ENCODE data around the gene DENND1A. TPM values are rescaled to one million over a fixed set of nuclear protein-coding genes. Genes with fewer than 3 reads are reported as not detected.

The DENND1A gene
- total RNA-seq, 1 donor from 2014 or later, result 13.9 TPM

DNA sequence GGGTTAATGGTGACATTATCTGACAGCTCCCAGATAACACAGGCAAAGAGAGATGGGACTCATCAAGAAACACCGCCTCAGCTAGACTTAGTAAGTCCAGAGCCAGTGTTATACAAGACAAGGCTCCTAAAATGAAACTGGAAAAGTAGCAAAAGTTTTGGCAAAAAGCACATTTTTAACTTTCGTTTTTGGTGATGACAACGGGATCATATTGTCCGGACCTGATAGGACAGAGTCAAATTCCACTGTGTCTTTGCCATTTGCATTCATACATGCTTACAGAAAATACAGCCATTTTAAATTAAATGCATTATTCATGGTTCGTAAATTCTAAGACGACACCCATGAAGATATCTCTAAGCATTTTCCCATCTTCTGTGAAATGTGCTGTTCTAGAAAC lies 421.9 kb downstream of the DENND1A start:
- TF ChIP-seq CTCF (IDR thresholded peaks at IDR 0.05; ENCODE audit: partially characterized antibody, unreplicated experiment), result no peak
- no peak overlapping the region for H3K4me3 Mint-ChIP-seq (ENCODE audit: unreplicated experiment)
- no peaks in the 10 kb centered on the region for H3K4me1 Mint-ChIP-seq (ENCODE audit: low read depth, unreplicated experiment)
- peaks cover 3% of the 10 kb centered on the region for H3K27me3 Mint-ChIP-seq (ENCODE audit: unreplicated experiment)
- no peak for DNase-seq
- peaks cover 4% of the 10 kb centered on the region for H3K36me3 Mint-ChIP-seq (ENCODE audit: unreplicated experiment)
- no peak overlapping the region for H3K27ac Mint-ChIP-seq (ENCODE audit: unreplicated experiment)
- H3K9me3 Mint-ChIP-seq (ENCODE audit: unreplicated experiment), result no peaks in the 10 kb centered on the region

DNA sequence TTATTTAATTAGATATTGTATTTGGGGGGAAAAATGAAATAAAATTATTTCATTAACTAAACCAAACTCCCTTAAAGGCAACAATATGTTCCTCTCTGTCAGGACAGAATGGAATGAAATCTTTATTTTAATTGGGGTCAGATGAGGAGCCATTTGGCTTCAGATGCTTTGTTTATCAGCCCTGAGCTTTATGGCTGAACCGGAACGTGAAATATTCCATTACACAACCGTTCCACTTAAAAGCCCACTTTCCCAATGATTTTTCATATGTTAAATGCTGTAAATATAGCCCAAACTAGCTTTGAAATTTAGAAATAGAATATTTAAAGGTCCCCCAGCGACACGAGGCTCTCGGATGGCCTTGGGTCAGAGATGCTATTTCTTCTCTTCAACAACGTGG lies 424.4 kb downstream of the DENND1A start:
- H3K27me3 Mint-ChIP-seq (ENCODE audit: unreplicated experiment), result peaks cover 4% of the 10 kb centered on the region
- peaks cover 4% of the 10 kb centered on the region for H3K36me3 Mint-ChIP-seq (ENCODE audit: unreplicated experiment)
- peaks cover under 1% of the 10 kb centered on the region for H3K9me3 Mint-ChIP-seq (ENCODE audit: unreplicated experiment)
- DNase-seq, result no peak
- TF ChIP-seq CTCF (IDR thresholded peaks at IDR 0.05; ENCODE audit: partially characterized antibody, unreplicated experiment), result no peak
- H3K27ac Mint-ChIP-seq (ENCODE audit: unreplicated experiment), result no peak overlapping the region
- no peak overlapping the region for H3K4me3 Mint-ChIP-seq (ENCODE audit: unreplicated experiment)
- no peaks in the 10 kb centered on the region for H3K4me1 Mint-ChIP-seq (ENCODE audit: low read depth, unreplicated experiment)

GRCh38 chr9:123500336-123500735 lies 429.6 kb downstream of the DENND1A start:
- Mint-ChIP-seq H3K9me3 (ENCODE audit: unreplicated experiment) (peaks cover 2% of the 10 kb centered on the region), H3K36me3 (ENCODE audit: unreplicated experiment) (peaks cover 4% of the 10 kb centered on the region), H3K4me1 (ENCODE audit: low read depth, unreplicated experiment) (no peaks in the 10 kb centered on the region), H3K4me3 (ENCODE audit: unreplicated experiment) (no peak overlapping the region), H3K27ac (ENCODE audit: unreplicated experiment) (no peak overlapping the region), H3K27me3 (ENCODE audit: unreplicated experiment) (peaks cover 2% of the 10 kb centered on the region)
- no peak for DNase-seq
- no peak for TF ChIP-seq CTCF (IDR thresholded peaks at IDR 0.05; ENCODE audit: partially characterized antibody, unreplicated experiment)

DNA sequence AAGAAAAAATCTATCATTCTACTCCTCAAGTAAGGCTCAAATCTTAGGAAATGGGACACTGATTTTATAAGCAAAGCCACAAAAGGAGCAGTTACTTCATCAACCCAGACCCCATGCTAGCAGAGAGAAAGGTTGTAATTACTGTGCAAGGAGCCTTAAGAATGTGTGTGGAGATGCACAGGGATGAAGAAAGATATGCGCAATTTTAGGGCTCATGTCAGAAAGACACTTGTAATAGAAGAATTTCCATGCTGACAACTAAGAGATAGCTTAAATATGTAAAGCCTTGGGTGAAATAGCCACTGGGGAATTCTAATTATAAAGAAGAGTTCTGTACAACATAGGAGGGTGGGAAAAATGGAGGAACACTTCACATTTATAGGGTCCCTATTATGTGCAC lies 432.1 kb downstream of the DENND1A start:
- TF ChIP-seq CTCF (IDR thresholded peaks at IDR 0.05; ENCODE audit: partially characterized antibody, unreplicated experiment), result no peak
- Mint-ChIP-seq H3K36me3 (ENCODE audit: unreplicated experiment) (no peaks in the 10 kb centered on the region), H3K27me3 (ENCODE audit: unreplicated experiment) (peaks cover 2% of the 10 kb centered on the region), H3K27ac (ENCODE audit: unreplicated experiment) (no peak overlapping the region), H3K9me3 (ENCODE audit: unreplicated experiment) (peaks cover 2% of the 10 kb centered on the region), H3K4me3 (ENCODE audit: unreplicated experiment) (no peak overlapping the region), H3K4me1 (ENCODE audit: low read depth, unreplicated experiment) (no peaks in the 10 kb centered on the region)
- no peak for DNase-seq

- TF ChIP-seq CTCF (IDR thresholded peaks at IDR 0.05; ENCODE audit: partially characterized antibody, unreplicated experiment), result no peak
- peaks cover 2% of the 10 kb centered on the region for H3K27me3 Mint-ChIP-seq (ENCODE audit: unreplicated experiment)
- H3K4me1 Mint-ChIP-seq (ENCODE audit: low read depth, unreplicated experiment), result no peaks in the 10 kb centered on the region
- no peak for DNase-seq
- H3K36me3 Mint-ChIP-seq (ENCODE audit: unreplicated experiment), result no peaks in the 10 kb centered on the region
- peaks cover 2% of the 10 kb centered on the region for H3K9me3 Mint-ChIP-seq (ENCODE audit: unreplicated experiment)
- no peak overlapping the region for H3K4me3 Mint-ChIP-seq (ENCODE audit: unreplicated experiment)
- no peak overlapping the region for H3K27ac Mint-ChIP-seq (ENCODE audit: unreplicated experiment)
These were observed 434.2 kb downstream of the DENND1A start for GRCh38 chr9:123495731-123496130.

Measured in glutamatergic neuron (in vitro differentiated cells).